SU-DHL-6 (cell line): ENCODE data around the gene RHOBTB3.

Experiments used
- EZH2phosphoT487 ChIP-seq: fragments of 200-600 bp; sonication (generic), shearing (Covaris generic); conservative IDR thresholded peaks from 2 replicates; pipeline ENCODE4 v1.6.1; 2018; ENCODE audit warnings: mild to moderate bottlenecking, antibody characterized with exemption, low read length, moderate library complexity, mixed read lengths
- TF ChIP-seq, protein P1 (sequence below): fragments of 200-600 bp; sonication (generic); IDR thresholded peaks from one replicate; pipeline ENCODE4 v1.5.1; 2017; ENCODE audit warnings: antibody characterized with exemption, mild to moderate bottlenecking, low read length, moderate library complexity; ENCODE audit not compliant: insufficient read depth, poor library complexity, severe bottlenecking

DNA sequence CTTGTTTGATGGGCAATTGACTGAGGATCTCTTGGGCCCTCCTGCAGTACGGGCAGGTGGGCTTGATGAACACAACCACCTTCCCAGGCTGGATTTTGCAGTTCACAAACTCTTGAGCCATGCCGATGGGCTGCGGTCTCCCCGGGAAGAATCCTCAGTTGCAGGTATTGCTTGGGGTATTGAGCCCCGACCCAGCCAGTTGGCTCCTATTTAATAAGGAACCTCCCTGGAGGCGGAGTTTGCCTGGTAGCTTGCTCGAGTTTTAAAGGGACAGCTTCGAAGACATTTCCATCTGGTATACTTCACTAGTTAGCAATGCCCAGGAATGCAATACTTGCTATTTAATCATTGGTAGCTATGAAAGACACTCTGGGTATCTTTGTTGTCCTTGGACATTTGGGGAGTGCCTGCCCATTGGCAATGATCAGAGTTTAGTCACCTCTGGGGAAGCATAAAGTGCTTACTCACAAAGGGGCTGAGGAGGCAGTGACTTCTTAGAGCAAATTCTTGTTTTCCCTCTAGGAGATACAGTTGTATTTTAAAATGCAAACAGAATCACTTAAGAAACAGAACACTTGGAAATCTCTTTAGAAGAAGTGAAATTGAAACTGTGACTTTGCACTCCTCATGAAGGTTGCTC, 91.5 kb downstream of the RHOBTB3 start, which contains the start of gene GLRX:
- TF ChIP-seq, protein P1, sequence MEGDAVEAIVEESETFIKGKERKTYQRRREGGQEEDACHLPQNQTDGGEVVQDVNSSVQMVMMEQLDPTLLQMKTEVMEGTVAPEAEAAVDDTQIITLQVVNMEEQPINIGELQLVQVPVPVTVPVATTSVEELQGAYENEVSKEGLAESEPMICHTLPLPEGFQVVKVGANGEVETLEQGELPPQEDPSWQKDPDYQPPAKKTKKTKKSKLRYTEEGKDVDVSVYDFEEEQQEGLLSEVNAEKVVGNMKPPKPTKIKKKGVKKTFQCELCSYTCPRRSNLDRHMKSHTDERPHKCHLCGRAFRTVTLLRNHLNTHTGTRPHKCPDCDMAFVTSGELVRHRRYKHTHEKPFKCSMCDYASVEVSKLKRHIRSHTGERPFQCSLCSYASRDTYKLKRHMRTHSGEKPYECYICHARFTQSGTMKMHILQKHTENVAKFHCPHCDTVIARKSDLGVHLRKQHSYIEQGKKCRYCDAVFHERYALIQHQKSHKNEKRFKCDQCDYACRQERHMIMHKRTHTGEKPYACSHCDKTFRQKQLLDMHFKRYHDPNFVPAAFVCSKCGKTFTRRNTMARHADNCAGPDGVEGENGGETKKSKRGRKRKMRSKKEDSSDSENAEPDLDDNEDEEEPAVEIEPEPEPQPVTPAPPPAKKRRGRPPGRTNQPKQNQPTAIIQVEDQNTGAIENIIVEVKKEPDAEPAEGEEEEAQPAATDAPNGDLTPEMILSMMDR, result no peak
- TF ChIP-seq EZH2phosphoT487, result no peak
